GM21526 (cell line): Measurements from ENCODE around the gene ACTL9.

ENCODE experiments used
- ATAC-seq: cut with Tn5 transposase; IDR thresholded peaks from one replicate; pipeline ENCODE4 v1.9.1; 2021; ENCODE audit warnings: moderate library complexity; ENCODE audit not compliant: unreplicated experiment, low FRiP score

The ACTL9 gene

DNA sequence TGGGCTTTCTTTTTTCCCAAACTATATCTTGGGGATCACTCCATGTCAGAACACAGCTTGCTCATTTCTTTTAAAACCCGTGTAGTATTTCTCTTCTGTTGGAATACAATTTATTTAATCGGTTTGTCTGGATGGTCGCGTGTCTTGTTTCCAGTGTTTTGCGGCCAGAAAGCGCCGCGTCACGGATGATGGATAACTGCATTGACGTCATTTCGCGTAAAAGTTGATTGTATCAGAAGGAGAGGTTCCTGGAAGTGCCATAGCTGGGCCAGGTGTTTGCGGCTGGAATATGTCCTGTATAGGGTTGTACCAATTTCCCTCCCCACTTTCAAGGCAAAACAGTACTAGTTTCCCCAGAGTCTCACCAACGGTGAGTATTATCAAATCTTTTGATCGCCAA lies 9.7 kb downstream of the ACTL9 start:
- no peak for ATAC-seq

DNA sequence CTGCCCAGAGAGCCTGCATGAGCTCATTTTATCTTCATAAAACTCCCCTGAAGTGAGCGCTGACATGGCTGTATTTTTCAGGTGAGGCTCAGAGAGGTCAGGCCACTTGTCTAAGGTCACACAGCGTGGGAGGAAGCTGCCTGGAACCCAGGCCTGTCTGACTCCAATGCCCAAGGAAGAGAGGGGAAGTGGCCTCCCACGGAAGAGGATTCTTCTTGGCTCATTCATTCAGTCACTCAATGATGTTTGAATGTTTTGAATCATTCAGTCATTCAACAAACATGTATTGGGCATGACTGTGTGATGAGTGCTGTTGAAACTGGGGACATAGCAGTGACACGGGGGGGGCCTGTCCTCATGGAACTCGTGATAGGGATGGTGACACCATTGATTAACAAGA lies 12.0 kb downstream of the ACTL9 start:
- no peak for ATAC-seq

DNA sequence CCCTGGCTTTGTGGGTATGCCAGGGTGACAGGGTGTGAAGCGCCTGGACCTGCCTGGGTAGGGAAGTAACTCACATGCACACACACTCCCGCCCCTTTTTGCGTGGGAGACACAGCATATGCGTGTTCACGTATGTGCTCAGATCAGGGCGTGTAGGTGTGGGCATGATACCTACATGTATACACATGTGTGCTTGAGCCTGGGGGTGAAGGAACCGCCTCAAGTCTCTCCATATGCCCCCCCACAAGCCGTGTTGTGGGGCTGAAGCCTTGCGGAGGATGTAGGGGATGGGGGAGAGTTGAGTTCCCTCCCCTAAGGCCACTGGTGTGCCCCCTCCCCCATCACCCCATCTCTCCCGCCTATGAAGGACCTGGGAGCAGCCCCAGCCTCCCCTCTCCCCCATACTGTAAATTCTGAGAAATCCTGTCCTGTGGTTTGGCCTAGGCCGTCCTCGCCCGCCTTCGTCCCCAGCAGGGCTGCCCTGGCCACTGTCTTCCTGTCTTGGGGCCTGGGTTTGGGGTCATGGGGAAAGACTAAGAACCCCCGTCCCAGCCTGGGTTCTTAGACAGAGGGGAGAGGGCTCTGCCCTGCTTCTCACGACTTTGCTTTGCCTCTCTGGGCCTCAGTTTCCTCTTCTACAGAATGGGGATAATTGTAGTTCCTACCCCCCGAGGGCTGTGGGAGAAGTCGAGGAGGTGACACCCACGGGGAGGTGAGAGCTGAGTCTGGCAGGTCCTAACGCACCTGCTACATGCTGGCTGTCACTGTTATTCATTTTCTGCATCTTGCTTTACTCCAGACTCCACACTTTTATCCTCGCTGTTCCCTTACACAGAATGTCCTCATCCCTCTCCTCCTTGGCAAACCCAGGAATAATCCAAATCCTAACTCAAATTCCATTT lies 14.3 kb downstream of the ACTL9 start:
- ATAC-seq: no peak

DNA sequence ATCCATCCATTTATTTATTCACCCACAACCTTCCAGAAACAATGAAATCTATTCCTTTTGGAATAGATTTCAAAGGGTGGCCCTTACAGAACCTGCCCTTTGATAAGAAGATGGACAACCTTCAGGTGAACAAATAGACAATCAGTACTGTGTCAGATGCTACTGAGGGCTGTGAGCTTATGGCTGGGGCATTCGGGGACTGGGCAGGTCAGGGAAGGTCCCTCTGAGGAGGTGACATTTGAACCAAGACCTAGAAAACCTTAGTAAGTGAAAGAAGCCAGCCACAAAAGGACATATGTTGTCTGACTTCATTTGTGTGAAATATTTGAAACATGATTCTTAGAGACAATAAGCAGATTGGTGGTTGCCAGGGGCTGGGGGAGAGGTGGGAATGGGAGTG lies 15.7 kb downstream of the ACTL9 start:
- no peak for ATAC-seq

DNA sequence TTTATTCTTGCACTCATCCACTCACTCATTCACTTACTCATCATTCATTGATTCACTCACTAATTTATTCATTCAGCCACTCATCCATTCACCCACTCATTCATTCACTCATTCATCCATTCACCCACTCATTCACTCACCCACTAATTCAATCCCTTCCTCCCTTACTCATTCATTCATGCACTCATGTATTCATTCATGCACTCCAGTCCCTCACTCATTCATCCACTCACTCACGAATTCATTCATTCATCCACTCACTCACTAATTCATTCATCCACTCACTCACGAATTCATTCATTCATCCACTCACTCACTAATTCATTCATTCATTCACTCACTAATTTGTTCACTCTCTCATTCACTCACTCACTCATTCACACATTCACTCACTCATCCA lies 16.1 kb downstream of the ACTL9 start:
- ATAC-seq: no peak

DNA sequence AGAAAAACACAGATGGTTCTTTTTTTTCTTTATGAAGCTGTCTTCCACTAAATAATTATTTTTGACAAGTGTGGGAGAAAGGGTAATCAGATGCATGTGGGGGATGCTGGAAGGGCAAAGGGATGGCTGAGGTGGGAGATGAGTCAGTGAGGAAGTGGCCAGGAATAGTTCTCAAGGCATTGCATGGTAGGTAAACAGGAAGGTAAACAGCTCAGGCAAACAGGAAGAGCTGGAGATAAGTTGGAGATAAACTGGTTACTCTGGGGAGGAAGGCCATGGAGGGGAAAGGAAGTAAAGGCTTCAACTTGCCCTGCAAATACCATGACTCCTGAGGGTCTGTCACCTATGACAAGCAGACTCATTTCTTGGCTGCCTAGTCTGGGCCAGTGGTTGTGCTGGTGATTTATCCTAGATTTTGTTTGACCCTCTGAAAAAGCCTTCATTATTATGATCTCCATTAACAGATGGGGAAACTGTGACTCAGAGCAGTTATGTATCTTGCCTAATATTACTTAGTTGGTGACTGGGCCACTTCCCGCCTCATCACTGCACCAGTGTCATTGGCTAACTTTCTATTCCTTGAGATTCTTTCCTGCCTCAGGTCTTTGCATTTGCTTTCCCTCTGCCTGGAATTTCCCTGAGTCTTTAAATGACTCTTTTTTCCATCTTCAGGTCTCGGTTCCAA lies 17.1 kb downstream of the ACTL9 start:
- no peak for ATAC-seq

DNA sequence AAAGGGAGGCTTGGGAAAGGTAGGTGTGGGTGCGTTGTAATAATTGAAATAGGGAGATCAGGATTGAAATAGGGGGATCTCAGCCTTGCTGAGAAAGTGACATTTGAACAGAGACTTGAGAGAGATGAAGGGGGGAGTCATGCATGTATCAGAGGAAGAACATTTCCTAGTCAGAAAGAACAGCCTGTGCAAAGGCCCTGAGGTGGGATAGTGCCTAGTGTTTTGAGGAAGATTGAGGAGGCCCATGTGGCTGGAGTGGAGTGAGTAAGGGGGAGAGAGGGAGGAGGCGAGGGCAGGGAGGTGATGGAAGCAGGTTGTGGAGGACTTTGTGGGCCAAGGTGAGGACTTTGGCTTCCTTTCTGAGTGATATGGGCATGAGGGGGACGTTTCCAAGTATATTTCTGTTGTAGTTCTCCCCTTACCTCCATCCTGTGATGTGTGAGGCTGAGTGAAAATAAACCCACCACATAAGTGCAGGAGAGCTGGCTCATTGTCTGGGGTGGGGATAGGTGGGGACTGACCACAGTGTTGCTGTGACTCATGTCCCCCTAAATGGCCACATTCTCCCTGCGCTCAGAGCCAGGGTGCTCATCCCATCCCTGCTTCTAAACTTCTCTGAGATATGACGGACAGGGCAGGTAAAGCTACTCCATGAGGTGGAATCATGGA lies 17.8 kb downstream of the ACTL9 start:
- ATAC-seq: no peak

DNA sequence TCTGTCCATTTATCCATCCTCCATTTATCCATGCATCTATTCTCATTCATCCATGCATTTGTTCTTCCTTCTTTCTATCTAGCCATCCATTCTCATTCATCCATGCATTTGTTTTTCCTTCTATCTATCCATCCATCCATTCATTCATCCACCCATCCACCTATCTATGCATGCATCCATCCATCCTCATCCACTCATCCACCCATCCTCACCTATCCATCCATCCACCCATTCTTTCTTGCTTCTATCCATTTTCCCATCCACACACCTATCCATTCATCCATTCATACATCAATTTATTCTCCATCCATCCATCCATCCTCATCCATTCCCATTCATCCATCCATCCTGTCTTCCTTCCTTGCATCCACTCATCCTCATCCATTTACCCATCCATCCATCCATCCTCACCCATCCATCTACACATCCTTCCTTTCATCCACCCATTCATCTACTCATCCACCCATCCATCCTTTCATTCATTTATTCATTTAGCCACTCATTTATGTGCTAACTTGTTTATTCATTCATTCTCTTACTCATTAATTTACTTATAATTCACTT lies 20.3 kb downstream of the ACTL9 start:
- ATAC-seq: no peak

DNA sequence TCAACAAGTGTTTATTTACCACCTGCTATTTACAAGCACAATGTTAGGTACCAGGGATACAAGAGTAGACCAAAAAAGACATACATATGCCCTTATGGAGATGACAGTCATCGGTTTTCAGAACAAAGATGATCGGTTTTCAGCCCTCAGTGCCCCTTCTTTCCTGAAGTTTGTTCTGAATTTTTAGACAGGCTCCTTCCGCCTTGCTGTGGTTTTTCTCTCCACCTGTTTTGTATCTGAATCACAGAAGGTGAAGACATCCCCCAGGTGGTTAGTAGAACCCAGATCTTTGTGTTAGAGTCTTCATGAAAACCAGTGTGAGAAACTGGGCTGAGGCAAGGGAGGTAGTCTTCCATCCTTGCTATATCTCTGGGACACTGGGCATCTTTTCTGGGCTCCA lies 23.5 kb downstream of the ACTL9 start:
- ATAC-seq: no peak

DNA sequence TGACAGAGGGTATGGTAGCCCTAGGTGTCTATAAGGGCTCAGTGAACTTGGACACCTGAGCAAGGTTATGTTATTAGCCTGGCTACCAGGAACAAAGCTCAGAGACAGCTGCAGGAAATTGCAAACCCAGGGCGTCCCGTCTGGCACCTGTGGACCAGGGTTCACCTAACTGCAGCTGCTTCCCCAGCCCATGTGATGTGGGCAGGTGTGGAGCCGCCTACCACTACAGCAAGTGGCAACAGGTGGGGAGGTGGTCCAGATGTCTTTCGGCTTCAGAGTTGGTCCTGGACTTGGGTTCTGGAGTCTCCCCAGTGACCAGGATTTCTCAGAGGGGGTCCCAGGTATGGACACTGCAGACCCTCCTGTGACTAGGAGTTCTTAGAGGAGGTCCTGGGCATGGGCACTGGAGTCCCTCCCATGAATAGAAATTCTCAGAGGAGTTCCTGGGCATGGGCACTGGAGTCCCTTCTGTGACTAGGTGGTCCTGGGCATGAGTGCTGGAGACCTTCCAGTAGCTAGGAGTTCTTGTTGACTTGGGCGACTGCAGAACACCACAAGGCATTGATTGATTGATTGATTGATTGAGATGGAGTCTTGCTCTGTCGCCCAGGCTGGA lies 25.2 kb downstream of the ACTL9 start:
- ATAC-seq: no peak

DNA sequence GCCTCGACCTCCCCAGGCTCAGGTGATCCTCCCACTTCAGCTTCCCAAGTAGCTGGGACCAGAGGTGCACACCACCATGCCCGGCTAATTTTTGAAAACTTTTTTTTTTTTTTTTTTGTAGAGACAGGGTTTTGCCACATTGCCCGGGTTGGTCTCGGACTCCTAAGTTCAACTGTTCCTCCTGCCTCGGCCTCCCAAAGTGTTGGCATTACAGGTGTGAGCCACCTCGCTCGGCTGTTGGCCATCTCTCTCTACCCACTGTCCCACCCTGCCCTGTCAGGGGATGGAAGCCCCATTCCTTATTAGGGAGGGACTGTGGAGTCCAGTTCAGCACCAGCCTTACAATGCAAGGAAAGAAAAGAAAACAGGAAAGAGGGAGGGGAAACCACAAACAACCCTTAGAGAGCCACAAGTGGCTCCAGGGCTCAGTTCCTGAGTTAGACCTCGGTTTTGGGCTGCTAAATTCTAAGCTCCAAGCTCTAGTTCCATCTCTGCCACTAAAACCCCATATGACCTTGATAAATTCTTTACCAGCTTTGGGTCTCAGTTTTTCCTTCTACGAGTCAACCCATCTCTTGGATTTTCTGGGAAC lies 31.7 kb downstream of the ACTL9 start:
- ATAC-seq: no peak

DNA sequence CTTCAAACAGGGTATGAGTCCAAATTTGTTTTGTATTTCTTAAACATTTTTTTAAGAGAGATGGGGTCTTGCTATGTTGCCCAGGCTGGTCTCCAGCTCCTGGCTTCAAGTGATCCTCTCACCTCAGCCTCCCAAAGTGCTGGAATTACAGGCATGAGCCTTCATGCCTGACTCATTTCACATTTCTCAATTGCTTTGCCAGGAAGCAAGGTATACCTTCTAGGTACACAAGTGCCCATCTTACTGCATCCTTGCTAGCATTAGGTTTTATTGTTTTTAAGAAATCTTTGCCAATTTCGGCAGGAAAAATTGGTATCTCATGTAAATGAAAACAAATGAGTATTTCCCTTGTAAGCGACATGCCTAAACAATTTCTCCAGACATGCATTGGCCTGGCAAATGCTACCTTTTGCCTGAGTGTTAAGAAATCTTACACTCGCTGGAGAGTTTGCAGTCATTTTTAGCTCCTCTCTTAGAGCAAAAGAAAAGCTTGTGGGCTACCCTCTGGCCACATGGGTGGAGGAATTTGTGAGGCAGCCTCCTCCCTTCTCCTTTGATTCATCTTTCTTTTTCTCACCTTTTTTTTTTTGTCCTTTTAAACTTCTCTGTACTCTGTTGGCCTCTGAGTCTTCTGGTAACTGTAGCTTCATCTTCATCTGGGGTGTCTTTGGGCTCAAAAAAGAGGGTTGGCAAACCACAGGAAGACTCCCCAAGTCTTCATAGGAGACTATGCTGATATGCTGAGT lies 33.0 kb downstream of the ACTL9 start:
- ATAC-seq: no peak

DNA sequence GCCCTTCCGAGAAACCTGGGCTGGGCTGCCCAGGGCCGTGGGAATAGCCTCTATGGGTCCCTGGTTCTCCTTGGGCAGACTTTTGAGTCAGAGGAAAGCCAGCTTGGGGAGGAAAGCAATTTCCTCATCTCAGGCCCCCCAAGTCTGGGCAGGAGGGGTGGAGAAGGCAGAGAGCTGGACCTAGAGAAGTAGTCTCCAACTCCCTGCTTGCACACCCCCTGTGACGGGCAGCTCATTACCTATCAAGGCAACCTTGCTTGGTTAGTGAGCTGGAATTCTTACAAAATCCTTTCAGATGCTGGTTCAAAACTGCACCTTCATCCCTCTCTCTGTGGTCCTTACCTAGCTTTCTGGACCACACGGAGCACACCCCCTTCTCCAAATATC lies 33.9 kb downstream of the ACTL9 start:
- ATAC-seq: no peak

DNA sequence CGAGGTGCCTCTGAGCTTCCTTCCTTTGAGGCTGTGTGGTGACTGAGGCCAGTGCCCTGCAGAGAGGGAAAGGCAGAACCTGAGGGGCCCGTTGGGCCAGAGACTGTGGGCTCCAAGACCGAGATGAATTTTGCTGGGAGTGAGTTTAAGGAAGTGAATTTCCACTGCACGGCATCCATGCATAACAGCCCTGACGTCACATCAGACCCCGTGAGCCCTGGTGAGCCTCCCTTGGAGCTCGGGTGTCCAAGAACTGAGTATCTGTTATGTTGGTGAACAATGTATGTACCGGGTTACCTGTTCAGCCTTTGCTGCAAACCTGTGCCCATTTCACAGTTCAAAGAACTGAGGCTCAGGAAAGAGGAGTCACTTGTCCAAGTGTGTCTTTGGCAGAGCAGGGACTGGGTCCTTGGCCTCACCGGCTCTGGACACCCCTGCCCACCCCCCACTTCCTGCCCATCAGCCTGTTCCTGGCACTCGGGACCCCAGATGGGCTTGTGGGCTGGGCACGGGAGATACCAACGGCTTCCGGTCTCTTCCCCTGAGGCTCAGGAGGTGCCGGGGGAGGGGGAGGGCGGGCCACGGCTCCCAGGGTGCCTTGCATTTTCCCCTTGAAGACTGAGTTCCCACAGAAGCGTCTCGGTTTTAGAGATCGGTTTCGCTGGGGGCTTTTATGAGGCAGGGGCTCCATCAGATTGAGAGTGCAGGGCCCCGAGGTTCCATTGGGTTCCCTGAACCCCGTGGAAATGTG lies 34.5 kb downstream of the ACTL9 start:
- ATAC-seq: no peak

DNA sequence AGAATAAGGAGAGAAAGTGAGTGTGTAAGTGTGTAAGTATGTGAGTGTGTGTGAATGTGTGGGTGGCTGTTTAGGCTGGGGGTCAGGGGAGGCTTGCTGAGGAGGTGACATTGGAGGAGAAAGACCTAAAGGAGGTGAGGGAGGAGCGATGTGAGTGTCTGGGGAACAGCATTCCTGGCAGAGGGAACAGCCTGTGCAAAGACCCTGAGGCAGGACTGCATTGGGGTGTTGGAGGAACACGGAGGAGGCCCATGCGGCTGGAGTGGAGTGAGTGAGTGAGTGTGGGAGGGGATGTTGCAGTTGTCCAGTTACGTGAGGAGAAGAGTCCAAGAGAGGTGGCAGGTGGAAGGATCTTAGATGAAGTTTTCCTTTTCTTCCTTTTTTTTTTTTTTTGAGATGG lies 36.3 kb downstream of the ACTL9 start:
- no peak for ATAC-seq

DNA sequence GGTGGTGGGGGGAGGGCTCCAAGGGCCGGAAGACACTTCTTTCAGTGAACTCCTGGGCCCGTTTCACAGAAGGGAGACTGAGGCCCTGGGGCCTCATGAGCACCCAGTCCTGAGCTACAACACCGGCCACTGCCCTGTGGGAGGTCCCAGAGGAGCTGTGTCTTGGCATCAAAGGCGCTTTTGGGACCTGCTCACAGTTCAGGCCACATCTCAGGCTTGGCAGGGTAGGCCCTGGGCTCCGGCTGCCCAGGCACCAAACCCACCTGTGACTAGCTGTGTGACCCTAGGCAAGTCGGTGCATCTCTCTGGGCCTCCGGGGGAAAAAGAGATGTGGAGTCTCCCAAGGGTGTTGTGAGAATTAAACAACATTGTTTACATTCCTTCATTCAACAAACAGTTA lies 38.7 kb downstream of the ACTL9 start:
- no peak for ATAC-seq

DNA sequence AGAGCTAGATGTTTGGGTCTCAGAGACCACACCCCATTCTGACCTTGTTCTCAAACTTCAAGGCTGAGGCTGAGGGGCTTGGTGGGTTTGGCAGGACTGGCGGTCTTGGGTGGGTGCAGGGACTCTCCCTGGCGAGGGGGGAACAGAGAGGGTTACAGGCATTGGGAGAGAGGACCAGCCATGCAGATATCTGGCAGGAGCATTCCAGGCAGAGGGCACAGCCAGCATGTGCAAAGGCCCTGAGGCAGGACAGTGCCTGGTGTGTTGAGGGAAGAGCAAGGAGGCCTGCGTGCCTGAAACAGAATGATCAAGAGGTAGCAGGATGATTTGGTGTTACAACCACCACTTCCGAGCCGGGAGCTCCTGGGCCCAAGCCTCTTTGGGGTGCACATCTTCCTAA lies 40.7 kb downstream of the ACTL9 start:
- no peak for ATAC-seq

DNA sequence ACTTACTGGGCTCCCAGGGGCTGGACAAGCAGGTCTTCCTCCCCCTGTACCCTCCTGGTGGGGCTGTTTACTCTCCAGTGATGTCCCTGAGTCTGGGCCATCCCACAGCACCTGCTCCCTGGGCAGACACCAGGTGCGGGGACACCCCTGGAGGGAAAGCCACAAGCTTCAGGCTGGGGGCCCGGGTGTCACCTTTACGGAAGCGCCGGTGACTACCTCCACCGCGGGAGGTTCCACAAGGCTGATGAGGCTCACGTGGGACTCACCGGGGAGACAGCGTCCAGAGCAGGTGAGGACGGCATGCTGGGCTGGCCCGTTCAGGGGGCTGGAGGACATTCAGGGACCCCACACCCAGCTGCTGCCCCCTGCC lies 43.3 kb downstream of the ACTL9 start:
- no peak for ATAC-seq
